ENCODE results near the gene POPDC2. TPM values are rescaled to one million over a fixed set of nuclear protein-coding genes. Genes with fewer than 3 reads are reported as not detected.

The POPDC2 gene
- total and polyA plus RNA-seq, 10 of the 15 experiments (the other 5 are each of a cell fraction or from before 2014, with no cell fraction given): 1.8 to 12.7 (median 3.5) TPM

GRCh38 chr3:119697394-119697793 is 37.0 kb upstream of the POPDC2 start (continued):
- no peak for TF ChIP-seq ZSCAN29 (IDR thresholded peaks at IDR 0.05)
- TF ChIP-seq HDGF (IDR thresholded peaks at IDR 0.05): no peak
- TF ChIP-seq CUX1 (IDR thresholded peaks at IDR 0.05; ENCODE audit: insufficient replicate concordance, low read depth, low read length): no peak
- TF ChIP-seq SUPT20H (IDR thresholded peaks at IDR 0.05; ENCODE audit: borderline replicate concordance, control insufficient read depth, low read depth, low read length): no peak
- no peak for TF ChIP-seq CHD1 (IDR thresholded peaks at IDR 0.05; ENCODE audit: low read depth, low read length)
- TF ChIP-seq CBX5 (IDR thresholded peaks at IDR 0.05; ENCODE audit: low read depth): no peak
- peak; percentile 83 for TF ChIP-seq MEF2B (IDR thresholded peaks at IDR 0.05; ENCODE audit: partially characterized antibody, poor library complexity, severe bottlenecking)
- no peak for TF ChIP-seq PAX8 (IDR thresholded peaks at IDR 0.05)
- TF ChIP-seq DPF2 (IDR thresholded peaks at IDR 0.05): peak; percentile 91; the same call in 1 of the 2 replicates
- TF ChIP-seq SPI1 (IDR thresholded peaks at IDR 0.05; ENCODE audit: borderline replicate concordance, insufficient read depth, low read depth, low read length): peak; percentile 51; the same call in 1 of the 2 replicates
- no peak for TF ChIP-seq NR2C1 (IDR thresholded peaks at IDR 0.05)
- no peak for TF ChIP-seq HDAC2 (IDR thresholded peaks at IDR 0.05)
- TF ChIP-seq SP1 (IDR thresholded peaks at IDR 0.05; ENCODE audit: low read depth, low read length): peak; percentile 39
- TF ChIP-seq, protein P1, sequence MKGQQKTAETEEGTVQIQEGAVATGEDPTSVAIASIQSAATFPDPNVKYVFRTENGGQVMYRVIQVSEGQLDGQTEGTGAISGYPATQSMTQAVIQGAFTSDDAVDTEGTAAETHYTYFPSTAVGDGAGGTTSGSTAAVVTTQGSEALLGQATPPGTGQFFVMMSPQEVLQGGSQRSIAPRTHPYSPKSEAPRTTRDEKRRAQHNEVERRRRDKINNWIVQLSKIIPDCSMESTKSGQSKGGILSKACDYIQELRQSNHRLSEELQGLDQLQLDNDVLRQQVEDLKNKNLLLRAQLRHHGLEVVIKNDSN (IDR thresholded peaks at IDR 0.05; ENCODE audit: borderline replicate concordance, extremely low read length, insufficient read depth, low read depth, low read length): no peak
- no peak for TF ChIP-seq ZNF384 (IDR thresholded peaks at IDR 0.05; ENCODE audit: borderline replicate concordance, low read depth, low read length)
- peak; percentile 56; the same call in 1 of the 2 replicates for TF ChIP-seq PAX5 (IDR thresholded peaks at IDR 0.05; ENCODE audit: borderline replicate concordance, low read depth, low read length)
- peak in 1 of 2 experiments; percentile 62; a peak in 1 of 4 replicates for TF ChIP-seq EP300 (IDR thresholded peaks at IDR 0.05; ENCODE audit: borderline replicate concordance in 1 of 2, control insufficient read depth in 1 of 2, low read depth in 2 of 2, low read length in 2 of 2)
- no peak for TF ChIP-seq GABPA (IDR thresholded peaks at IDR 0.05; ENCODE audit: low read depth)
- TF ChIP-seq, protein P2, sequence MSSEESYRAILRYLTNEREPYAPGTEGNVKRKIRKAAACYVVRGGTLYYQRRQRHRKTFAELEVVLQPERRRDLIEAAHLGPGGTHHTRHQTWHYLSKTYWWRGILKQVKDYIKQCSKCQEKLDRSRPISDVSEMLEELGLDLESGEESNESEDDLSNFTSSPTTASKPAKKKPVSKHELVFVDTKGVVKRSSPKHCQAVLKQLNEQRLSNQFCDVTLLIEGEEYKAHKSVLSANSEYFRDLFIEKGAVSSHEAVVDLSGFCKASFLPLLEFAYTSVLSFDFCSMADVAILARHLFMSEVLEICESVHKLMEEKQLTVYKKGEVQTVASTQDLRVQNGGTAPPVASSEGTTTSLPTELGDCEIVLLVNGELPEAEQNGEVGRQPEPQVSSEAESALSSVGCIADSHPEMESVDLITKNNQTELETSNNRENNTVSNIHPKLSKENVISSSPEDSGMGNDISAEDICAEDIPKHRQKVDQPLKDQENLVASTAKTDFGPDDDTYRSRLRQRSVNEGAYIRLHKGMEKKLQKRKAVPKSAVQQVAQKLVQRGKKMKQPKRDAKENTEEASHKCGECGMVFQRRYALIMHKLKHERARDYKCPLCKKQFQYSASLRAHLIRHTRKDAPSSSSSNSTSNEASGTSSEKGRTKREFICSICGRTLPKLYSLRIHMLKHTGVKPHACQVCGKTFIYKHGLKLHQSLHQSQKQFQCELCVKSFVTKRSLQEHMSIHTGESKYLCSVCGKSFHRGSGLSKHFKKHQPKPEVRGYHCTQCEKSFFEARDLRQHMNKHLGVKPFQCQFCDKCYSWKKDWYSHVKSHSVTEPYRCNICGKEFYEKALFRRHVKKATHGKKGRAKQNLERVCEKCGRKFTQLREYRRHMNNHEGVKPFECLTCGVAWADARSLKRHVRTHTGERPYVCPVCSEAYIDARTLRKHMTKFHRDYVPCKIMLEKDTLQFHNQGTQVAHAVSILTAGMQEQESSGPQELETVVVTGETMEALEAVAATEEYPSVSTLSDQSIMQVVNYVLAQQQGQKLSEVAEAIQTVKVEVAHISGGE (CRISPR knock-in tag; IDR thresholded peaks at IDR 0.05): no peak
